Activated T-cell treated with anti-CD3 and anti-CD28 coated beads for 24 hours (primary cell): ENCODE measurements around the gene AWAT2.

ENCODE experiments used
- DNase-seq: peaks from one replicate; pipeline ENCODE4 v3.0.0-alpha.2; 2020; ENCODE audit warnings: low read depth

Gene AWAT2, protein sequence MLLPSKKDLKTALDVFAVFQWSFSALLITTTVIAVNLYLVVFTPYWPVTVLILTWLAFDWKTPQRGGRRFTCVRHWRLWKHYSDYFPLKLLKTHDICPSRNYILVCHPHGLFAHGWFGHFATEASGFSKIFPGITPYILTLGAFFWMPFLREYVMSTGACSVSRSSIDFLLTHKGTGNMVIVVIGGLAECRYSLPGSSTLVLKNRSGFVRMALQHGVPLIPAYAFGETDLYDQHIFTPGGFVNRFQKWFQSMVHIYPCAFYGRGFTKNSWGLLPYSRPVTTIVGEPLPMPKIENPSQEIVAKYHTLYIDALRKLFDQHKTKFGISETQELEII

DNA sequence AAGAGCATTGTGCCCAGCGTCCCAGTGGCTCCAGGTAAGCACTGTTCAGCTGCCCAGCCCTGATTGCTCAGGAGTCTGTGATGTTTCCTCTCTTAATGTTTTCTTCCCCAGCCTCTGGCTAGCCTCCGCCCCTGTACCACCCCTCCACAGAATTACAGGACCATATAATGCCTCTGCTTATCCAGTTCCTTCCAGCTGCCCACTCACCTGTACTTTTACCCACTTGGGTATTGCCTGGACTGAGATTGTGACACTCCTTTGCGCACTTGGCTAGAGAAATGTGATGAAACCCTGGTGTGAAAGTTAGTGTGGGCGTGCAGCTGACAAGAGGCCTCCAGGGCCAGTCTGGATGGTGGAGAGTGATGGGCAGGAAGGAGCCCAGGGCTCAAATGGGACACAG, at the start of gene AWAT2:
TSS of gene AWAT2 (minus strand) at position 14 of the 400 bp plus-strand sequence. CDS start at position 8, 6 bp downstream.
- no peak for DNase-seq

DNA sequence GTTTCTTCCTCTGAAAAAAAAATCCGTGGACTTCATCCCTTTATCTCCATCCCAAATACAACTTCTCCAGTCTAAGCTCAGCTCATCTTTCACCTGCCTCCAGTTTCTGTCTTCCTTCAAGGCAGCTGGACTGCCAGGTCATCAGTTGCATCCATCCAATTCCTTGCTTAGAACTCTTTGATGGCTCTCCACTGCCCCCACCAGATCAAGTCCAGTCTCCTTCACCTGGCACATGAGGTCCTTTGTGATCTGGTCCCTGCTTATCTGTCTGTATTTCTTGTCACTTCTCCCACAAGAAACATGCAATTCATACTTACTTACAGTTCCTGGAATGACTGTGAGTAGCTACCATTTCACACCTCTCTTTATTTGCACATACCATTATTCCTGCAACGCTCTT, 46.3 kb upstream of the AWAT2 start:
- DNase-seq, result no peak

DNA sequence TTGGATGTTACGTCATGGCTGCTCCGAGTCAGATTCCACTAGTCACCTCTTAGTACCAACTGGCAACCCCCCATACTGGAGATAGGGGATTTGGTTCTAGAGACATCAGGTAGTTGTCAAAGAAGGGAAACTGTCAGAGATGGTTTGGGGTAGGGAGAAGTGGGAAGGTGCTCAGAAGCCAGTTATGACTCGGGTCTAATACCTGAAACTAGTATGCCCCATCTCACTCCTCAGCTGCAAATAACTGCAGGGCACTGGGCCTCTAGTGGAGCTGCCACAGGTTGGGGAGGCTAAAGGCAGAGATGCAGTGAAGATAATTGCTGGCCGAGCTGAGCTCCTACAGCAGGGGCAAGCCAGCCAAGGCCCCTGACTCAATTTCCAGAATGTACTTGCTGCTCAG, 42.5 kb upstream of the AWAT2 start:
- DNase-seq, result no peak

DNA sequence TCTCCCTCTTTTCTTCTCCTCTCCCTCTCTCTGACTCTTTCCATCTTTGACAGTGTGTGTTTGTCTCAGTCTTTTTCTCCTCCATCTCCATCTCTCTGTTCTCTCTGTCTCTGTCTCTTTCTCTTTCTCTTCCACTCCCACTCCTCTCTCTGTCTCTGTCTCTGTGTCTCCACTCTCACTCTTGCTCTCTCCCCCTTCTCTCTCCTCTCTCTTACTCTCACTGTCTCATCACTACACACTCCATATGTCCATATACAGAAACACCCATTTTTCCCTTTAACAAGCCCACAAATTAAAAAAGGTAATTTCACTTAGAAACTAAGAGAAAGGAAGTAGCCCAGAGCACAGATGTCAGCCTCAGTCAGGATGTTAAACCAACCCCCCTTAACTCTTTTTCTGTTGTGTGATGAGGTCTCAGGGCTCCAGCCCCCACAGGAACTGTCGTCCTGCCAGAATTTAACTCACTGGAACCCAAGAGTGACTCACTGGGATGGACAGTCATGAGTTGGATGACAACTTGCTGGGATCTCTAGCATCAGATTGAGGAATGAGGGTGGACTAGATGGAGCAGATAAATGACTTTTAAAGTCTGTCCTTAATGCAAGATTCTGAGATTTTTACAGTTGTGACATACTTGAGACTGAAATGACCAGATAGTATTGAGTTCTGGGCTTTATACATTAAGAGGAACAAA, 40.0 kb upstream of the AWAT2 start:
- no peak for DNase-seq

DNA sequence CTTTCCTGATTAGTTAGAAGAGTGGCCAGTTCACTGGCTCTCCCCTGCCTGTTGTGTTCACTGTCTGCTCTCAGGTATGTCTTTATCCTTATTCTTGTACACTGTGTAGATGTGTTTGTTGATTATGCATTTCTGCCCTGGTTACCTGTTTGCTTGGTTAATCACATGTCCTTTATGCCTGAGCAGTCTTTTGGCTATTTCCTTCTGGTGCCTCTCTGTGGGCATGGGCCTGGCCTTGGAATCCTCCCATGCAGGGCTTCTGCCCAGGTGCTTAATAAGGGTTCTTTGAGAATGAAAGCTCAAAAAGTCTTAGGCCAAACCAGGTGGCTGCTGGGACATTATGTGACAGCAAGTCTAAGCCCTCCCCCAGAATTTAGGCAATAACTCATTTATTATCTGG, 39.0 kb upstream of the AWAT2 start:
- DNase-seq, result no peak

DNA sequence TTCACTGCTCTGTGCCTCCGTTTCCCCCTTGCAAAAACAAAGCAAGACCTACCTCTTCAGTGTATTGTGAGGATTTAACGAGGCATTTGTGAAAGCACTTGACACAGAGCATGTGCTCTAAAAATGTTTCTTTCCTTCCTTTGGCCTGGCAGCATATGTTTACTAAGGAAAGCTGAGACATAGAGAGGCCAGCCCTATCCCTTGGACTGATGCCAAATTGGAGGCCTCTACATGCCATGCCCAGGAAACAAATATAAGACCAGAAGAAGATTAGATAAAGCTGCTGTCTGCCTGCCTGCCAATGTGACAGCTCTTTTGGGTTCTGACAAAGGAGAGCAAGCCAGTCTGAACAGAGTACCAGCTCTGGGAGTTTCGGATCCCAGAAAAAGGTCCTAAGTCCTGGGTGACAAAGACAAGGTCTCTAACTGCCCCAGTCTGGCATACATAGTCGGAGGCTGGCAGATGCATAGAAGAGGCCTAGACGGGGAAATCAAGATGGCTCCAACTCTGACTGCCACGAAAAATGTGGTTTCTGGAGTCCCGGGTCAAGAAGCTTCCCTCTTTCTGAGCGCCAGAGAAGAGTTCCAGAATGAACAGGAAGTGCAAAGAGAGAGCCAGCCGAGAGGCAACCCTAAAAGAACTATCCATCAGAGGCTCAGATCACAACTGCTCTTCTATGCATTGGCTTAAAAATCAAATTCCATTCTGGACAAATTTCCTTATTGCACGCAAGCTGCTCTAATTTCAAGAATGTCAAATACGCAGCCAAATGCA, 38.3 kb upstream of the AWAT2 start:
- no peak for DNase-seq

DNA sequence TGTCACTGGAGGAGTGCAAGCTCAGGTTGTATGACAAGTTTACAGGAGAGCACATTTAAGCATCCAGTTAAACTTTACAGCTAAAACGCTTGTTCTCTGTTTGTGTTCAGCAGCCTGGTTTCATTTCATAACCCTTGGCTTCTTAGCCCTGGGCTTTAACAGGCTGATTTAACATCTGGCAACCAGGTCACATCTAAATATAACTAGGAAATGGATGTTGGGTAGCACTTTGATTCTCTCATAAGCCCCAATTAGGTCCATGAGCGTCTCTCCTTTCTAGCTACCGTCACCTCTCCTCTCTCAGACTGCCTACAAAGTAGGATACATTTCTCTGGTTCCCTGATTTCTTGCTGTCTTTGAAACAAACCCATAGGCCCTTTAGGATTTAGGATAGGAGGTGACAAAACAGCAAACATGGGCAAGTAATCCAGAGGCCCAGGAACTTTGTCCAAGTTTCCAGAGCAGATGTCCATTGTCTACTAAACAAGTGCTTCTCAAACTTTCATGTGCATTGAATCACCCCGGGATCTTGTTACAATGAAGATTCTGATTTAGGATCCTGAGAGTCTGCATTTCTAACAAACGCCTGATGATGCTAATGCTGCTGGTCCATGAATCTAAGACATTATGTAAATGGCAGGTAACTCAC, 35.0 kb upstream of the AWAT2 start:
- no peak for DNase-seq

DNA sequence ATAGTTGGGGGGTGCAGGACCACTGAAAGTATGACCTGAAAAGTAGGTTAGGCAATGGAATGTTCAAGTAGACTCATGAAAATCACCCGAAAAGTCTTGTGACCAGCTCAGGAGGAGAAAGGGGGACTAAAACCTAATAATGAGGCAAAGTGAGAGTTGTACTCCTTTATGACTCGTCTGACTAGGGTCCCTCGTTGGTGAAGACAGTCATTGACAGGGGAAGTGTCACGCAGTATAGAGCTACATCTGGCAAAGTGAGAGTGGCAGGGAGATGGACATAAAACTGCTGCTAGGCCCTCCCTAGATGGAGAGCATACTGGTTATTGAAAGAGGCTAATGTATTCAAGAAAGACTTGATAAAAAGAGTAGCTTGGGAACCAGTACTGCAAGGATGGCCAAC, 33.0 kb upstream of the AWAT2 start:
- DNase-seq, result no peak

DNA sequence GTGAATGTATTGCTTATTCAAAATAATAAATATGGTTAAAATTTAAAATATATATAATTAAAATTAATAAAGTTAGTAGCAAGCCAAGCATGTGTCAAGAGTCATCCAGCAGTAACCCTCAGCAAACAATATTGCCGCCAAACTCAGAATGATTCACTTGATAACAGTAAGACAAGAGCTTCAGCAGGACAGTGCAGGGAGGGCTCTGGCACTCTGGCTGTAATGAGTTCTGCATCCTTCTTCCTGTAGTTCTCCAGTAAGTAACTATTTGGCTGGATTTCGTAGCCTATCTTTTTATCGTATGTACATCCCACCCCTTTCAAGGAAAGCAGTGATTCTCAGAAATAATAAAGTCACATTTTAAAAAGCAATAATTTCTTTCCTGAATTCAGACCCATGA, 30.1 kb upstream of the AWAT2 start:
- DNase-seq, result no peak

DNA sequence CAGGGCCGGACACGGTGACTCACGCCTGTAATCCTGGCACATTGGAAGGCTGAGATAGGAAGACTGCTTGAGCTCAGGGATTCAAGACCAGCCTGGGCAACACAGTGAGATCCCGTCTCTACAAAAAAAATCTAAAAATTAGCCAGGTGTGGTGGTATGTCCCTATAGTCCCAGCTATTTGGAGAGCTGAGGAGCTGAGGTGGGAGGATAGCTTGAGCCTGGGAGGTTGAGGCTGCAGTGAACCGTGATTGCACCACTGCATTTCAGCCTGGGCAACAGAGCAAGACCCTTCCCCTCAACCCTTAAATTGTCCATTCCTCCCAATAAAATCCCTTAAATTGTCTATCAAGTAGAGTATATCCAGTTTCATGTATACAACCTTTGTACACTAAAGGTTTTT, 29.6 kb upstream of the AWAT2 start:
- DNase-seq, result no peak

DNA sequence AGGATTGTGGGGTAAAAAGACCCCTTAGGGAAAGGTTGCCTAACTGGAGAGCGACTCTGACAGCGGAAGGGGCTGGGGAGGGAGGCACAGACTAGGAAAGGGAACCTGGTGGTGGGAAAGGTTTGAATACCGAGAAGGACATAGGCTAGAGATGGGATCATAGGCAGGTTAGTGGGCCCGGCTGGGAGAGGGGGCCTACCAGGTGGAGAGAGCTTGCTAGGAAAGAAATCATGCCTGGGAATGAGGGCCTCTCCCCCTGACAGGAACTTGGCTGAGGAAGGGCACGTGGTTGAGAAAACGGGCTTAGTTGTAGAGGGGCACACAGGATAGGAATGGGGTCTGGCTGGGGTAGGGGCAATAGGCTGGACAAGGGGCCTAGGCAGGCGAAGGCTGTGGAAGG, 16.9 kb upstream of the AWAT2 start:
- no peak for DNase-seq

DNA sequence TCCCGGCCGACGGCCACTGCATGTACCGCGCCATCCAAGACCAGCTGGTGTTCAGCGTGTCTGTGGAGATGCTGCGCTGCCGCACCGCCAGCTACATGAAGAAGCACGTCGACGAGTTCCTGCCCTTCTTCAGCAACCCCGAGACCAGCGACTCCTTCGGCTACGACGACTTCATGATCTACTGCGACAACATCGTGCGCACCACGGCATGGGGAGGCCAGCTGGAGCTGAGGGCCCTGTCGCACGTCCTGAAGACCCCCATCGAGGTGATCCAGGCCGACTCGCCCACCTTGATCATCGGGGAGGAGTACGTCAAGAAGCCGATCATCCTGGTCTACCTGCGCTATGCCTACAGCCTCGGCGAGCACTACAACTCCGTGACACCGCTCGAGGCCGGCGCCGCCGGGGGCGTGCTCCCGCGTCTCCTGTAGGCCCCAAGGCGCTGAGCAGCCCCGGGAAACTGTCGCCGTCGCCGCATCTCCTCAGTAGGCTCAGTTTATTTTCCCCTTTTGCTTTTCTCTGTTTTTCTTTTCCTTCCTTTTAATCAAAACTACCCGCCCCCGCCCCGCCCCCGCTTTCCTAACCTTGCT, 13.3 kb upstream of the AWAT2 start:
- DNase-seq, result no peak

DNA sequence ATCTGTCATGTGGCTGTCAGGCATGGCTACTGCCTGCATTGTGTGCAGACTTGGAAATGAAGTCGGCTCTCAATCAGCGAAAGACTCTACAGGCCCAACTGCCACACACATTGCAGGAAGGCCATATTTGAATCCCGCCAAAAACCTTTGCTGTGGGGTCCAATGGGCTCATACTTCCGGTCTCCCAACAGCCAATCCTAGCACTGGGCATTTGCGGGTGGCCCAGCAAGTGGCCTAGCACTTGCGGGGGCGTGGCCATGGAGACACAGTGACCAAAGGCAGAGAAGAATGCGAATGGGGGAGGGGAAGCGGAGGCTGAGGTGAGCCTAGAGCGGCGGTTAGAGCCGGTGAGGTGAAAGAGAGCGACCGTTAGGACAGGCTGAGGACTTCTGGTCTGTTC, 12.3 kb upstream of the AWAT2 start, which contains the start of gene OTUD6A:
TSS of gene OTUD6A (plus strand) at position 382 of the 400 bp plus-strand sequence. CDS start 68 bp downstream, outside the sequence.
- no peak for DNase-seq

DNA sequence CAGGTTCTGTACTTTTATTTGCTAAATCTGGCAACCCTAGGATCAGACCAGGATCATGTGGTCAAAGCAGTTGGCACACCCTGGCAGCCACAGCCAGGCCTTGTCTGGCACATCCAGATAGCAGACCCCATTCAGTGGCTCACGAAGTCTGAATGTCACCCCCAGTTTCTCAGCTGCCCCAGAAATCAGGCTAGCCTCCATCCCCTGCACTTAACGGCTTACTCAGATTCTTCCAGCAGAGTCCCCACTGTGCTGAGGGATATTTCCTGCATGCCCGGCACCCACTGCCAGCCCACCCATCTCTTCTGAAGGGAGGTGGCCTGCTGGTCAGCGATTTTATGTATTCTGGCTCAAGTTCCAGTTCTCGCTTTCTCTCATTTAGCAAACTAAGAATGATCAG, 4.7 kb upstream of the AWAT2 start:
- DNase-seq, result no peak

DNA sequence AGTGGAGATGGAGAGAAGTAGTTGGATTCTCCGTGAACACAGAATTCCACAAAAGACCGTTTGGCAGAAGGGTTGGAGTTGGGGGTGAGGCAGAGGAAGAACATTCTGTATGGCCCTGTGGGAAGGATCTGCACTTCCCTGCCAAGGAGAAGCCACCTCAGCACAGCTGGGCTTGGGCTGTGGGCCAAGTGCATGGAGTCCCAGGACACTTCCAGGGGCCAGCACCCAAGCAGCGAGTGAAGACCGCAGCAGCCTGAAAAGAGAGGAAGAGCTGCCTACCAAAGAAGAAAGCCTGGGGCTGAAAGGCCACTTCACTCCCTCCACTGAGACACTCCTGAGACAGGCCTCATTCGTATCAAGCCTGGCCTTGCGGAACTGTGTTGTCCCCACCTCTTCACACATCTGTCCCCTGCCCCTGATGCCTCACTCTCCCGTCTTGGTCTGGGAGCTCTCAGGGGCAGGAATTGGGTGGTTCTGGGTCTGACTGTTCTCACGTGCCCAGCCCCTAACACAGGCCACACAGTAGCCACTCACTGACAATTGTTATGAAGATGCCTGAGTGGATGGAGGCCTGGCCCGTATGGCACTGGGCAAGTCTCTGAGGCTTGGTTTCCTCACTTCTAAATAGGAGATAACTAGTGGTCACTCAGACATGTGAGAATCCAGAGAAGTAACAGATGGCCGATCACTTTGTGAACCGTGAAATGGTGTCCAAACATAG, 3.3 kb upstream of the AWAT2 start:
- no peak for DNase-seq

DNA sequence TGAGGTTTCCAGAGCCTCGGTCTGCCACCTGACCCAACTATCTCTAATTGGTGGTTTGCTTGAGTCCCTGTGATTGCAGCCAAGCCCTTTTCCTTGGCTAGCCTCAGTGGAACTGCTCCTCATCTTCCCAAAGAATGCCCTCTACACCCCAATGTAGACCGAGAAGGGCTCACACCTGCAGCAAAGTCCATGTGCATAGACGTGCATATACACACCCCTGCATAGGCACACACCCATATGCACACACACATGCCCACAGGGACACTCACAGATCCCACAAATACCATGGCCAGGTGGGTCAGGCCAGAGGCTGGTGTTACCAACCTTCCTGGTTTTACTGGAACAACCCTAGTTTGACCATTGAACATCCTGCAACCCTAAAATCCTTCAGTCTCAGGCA, 332 bp downstream of the AWAT2 start:
- DNase-seq, result no peak

DNA sequence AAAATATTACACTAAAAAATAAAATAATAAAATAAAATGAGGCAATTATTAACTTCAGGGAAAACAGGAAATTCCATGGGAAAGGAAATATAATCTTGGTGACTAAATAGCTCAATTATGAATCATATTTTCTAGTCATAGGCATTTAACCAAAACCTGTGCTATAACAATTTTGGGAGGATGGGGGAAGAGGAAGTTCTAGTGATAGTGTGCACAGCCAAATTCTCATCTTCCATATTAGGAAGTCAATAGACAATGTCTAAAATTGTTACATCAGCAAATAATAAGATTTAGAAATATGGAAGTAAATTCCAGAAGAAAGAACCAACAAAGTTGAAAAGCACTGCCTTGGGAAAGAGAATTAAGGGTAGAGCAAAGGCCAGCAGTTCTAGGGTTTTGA, 2.8 kb downstream of the AWAT2 start:
- no peak for DNase-seq

DNA sequence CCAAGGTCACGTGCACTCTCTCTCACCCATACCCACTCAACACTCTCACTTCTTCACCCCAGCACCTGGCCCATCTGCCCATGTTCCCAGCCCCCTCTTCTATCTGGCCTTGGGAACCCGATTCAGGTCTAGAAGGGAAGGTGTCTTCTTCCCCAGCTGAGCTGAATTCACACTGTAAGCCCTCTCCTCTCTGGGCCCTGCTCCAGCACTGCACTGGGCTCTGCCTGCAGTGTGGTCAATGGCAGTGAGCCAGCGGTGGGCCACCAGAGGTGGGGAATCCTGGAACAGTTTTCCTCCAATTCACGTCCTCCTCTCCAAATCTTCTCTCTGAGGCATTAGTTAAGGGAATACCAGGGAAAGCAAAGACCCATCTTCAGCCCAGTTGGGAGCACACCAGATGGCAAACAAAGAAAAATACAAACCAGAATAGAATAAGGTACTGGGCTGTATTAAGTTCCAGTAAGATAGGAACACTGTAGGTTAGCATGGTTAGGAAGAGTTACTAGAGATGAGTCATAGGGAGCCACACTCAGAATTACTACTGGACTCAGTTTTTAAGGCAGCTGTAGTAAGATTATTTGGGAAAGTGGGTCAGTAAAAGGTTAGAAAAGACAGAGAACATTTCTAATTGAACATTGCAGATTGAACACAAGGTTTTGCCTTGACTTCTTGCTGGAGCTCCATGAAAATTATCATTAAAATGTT, 5.0 kb downstream of the AWAT2 start:
- DNase-seq, result no peak

DNA sequence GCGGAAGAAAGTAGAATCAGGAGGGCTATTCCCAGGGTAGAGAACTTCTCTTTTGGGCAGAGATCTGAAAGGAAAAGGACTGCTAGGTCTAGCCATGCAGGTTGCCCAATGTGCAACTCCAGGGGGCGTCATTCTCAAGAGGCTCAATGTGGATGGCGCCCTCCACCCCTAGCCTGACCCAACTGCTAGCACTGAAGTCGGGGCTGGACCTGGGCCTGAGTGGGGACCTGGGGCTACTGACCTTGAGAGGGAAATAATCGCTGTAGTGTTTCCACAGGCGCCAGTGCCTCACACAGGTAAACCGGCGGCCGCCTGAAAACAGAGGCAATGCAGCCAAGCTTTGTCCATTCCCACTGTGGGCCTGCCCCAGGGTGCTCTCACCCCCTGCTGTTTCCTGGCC, 6.1 kb downstream of the AWAT2 start:
- no peak for DNase-seq
